ENCODE results near the gene KCNMA1.

KCNMA1 gene

DNA sequence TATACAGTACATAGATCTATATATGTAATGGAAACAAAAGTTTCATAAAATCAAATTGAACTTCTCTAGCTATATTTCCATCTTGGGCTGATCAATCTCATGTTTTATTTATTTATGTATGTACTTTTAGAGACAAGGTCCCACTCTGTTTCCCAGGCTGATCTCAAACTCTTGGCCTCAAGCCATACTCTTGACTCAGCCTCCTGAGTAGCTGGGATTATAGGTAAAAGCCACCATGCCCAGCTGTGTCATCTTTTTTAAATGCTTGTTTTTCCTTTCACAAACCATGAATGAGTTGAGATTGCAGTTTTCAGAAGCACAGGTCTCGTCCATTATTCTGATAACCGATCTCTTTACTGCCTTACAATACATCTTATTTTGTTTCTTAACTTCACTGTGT is 400.9 kb downstream of the KCNMA1 start:
- DNase-seq (ENCODE audit: insufficient read length, low spot score), result no peak
- TF ChIP-seq, protein P1, sequence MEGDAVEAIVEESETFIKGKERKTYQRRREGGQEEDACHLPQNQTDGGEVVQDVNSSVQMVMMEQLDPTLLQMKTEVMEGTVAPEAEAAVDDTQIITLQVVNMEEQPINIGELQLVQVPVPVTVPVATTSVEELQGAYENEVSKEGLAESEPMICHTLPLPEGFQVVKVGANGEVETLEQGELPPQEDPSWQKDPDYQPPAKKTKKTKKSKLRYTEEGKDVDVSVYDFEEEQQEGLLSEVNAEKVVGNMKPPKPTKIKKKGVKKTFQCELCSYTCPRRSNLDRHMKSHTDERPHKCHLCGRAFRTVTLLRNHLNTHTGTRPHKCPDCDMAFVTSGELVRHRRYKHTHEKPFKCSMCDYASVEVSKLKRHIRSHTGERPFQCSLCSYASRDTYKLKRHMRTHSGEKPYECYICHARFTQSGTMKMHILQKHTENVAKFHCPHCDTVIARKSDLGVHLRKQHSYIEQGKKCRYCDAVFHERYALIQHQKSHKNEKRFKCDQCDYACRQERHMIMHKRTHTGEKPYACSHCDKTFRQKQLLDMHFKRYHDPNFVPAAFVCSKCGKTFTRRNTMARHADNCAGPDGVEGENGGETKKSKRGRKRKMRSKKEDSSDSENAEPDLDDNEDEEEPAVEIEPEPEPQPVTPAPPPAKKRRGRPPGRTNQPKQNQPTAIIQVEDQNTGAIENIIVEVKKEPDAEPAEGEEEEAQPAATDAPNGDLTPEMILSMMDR (IDR thresholded peaks at IDR 0.05; ENCODE audit: insufficient read depth, missing control alignments), result no peak
- FAIRE-seq, result no peak

GRCh38 chr10:77236029-77236428 is 401.6 kb downstream of the KCNMA1 start:
- no peak for FAIRE-seq
- TF ChIP-seq, protein P1 (IDR thresholded peaks at IDR 0.05; ENCODE audit: insufficient read depth, missing control alignments), result no peak
- DNase-seq (ENCODE audit: insufficient read length, low spot score), result no peak

DNA sequence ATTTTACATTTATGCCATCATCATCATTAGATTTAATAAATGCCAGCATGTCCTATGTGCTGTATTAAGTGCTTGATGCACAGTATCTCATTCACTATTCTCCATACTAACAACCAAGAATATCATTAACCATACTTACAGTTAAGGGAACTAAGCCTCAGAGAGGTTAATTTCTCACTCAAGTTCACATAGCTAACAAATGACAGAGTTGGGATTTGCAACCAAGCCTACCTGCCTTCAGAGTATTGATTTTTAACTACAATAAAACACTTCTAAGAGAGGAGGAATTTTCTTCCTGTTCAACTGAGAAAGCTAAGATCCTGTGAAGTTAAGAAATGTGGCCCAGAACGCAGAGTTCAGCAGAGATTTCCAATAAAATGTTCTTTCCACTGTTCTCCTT is 403.0 kb downstream of the KCNMA1 start:
- FAIRE-seq (no peak), DNase-seq (ENCODE audit: insufficient read length, low spot score) (no peak)
- TF ChIP-seq, protein P1 (IDR thresholded peaks at IDR 0.05; ENCODE audit: insufficient read depth, missing control alignments), result no peak

- no peak for DNase-seq (ENCODE audit: insufficient read length, low spot score)
- FAIRE-seq, result no peak
- TF ChIP-seq, protein P1 (IDR thresholded peaks at IDR 0.05; ENCODE audit: insufficient read depth, missing control alignments), result no peak
These were observed 404.1 kb downstream of the KCNMA1 start for GRCh38 chr10:77233466-77233865.

DNA sequence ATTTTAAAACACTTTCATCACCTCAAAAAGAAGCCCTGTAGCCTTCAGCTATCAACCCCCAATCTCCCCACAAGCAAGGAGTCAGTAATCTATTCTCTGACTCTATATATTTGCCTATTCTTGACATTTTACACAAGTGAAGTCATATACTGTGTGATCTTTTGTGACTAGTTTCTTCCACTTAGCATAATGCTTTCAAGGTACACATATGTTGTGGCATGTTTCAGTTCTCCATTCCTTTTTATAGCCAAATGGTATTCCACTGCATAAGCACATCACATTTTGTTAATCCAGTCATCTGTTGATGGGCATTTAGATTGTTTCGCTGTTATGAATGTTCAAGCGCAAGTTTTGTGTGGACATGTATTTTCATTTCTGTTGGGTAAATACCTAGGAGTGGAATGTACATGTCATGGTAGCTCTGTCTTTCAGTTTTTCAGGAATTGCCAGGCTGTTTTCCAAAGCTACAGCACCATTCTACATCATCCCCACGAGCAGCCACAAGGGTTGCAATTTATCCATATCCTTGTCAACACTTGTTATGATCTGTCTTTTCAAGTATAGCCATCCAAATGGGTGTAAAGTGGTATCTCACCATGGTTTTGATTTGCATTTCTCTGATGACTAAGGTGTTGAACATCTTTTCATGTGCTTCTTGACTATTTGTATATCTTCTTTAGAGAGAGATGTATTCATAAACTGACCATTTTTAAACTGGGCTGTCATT is 405.6 kb downstream of the KCNMA1 start:
- DNase-seq (ENCODE audit: insufficient read length, low spot score) (no peak), FAIRE-seq (no peak)
- TF ChIP-seq, protein P1 (IDR thresholded peaks at IDR 0.05; ENCODE audit: insufficient read depth, missing control alignments), result no peak

GRCh38 chr10:77231375-77231774 is 406.2 kb downstream of the KCNMA1 start:
- FAIRE-seq (no peak), DNase-seq (ENCODE audit: insufficient read length, low spot score) (no peak)
- TF ChIP-seq, protein P1 (IDR thresholded peaks at IDR 0.05; ENCODE audit: insufficient read depth, missing control alignments), result no peak

GRCh38 chr10:77230194-77230593 is 407.4 kb downstream of the KCNMA1 start:
- TF ChIP-seq, protein P1 (IDR thresholded peaks at IDR 0.05; ENCODE audit: insufficient read depth, missing control alignments), result no peak
- DNase-seq (ENCODE audit: insufficient read length, low spot score) (no peak), FAIRE-seq (no peak)

Measured in D721Med (cell line).